Parathyroid adenoma (tissue), 2 donors: ENCODE measurements around the gene HCAR1.
A peak's percentile ranks its signal among the peaks of the same experiment; 100 is the strongest.

Experiments used
- H2AFZ ChIP-seq: fragments of 300-600 bp; sonication (generic); one replicate; pipeline ENCODE4 v1.7.0; 2017; ENCODE audit warnings: antibody characterized with exemption, mild to moderate bottlenecking
- H3K27ac ChIP-seq: fragments of 300-600 bp; sonication (generic); one replicate; pipeline ENCODE4 v1.7.0; 2017
- H3K27me3 ChIP-seq: fragments of 300-600 bp; sonication (generic); one replicate; pipeline ENCODE4 v1.7.0; 2017; ENCODE audit warnings: low read length; ENCODE audit not compliant: control insufficient read depth, insufficient read depth
- H3K36me3 ChIP-seq: fragments of 300-600 bp; sonication (generic); one replicate; pipeline ENCODE4 v1.7.0; 2017; ENCODE audit warnings: low read length; ENCODE audit not compliant: control insufficient read depth, insufficient read depth
- H3K4me1 ChIP-seq: fragments of 300-600 bp; sonication (generic); one replicate; pipeline ENCODE4 v1.7.0; 2017; ENCODE audit warnings: control low read depth
- H3K4me2 ChIP-seq: fragments of 300-600 bp; sonication (generic); one replicate; pipeline ENCODE4 v1.7.0; 2017; ENCODE audit warnings: low read length
- H3K4me3 ChIP-seq: fragments of 300-600 bp; sonication (generic); one replicate; pipeline ENCODE4 v1.7.0; 2017; ENCODE audit warnings: low read depth, low read length
- H3K79me2 ChIP-seq: fragments of 300-600 bp; sonication (generic); one replicate; pipeline ENCODE4 v1.7.0; 2017; ENCODE audit warnings: control low read depth
- H3K9ac ChIP-seq: fragments of 300-600 bp; sonication (generic); one replicate; pipeline ENCODE4 v1.7.0; 2017; ENCODE audit warnings: mild to moderate bottlenecking
- H3K9me3 ChIP-seq: fragments of 300-600 bp; sonication (generic); one replicate; pipeline ENCODE4 v1.7.0; 2017; ENCODE audit warnings: low read length; ENCODE audit not compliant: control insufficient read depth
- CTCF ChIP-seq: fragments of 300-600 bp; sonication (generic); IDR thresholded peaks from one replicate; pipeline ENCODE4 v1.7.0; 2017; ENCODE audit warnings: antibody characterized with exemption, mild to moderate bottlenecking
- donor health status: primary hyperparathyroidism.

The HCAR1 gene

GRCh38 chr12:122691566-122691965 is 39.1 kb downstream of the HCAR1 start:
- H3K36me3 ChIP-seq = no peaks in the 10 kb centered on the region
- no peak overlapping the region for H3K9ac ChIP-seq
- TF ChIP-seq CTCF = no peak
- H3K9me3 ChIP-seq = no peaks in the 10 kb centered on the region
- peaks cover 7% of the 10 kb centered on the region for H3K4me1 ChIP-seq
- no peaks in the 10 kb centered on the region for H3K27me3 ChIP-seq
- H3K79me2 ChIP-seq = no peaks in the 10 kb centered on the region
- H3K4me3 ChIP-seq = no peak overlapping the region
- no peak overlapping the region for H3K4me2 ChIP-seq
- no peak overlapping the region for H3K27ac ChIP-seq
- peak overlapping the region; percentile 61 for H2AFZ ChIP-seq

- Histone ChIP-seq H3K27ac (no peak overlapping the region), H3K4me2 (no peak overlapping the region), H3K4me1 (peaks cover 5% of the 10 kb centered on the region), H3K9me3 (no peaks in the 10 kb centered on the region), H3K27me3 (no peaks in the 10 kb centered on the region), H3K4me3 (no peak overlapping the region), H3K79me2 (no peaks in the 10 kb centered on the region), H3K9ac (no peak overlapping the region), H3K36me3 (no peaks in the 10 kb centered on the region), H2AFZ (no peak overlapping the region)
- no peak for TF ChIP-seq CTCF
Measured at GRCh38 chr12:122688291-122688690, 42.4 kb downstream of the HCAR1 start.

GRCh38 chr12:122687086-122687485 is 43.6 kb downstream of the HCAR1 start:
- TF ChIP-seq CTCF = no peak
- Histone ChIP-seq H2AFZ (no peak overlapping the region), H3K27ac (no peak overlapping the region), H3K27me3 (no peaks in the 10 kb centered on the region), H3K4me2 (no peak overlapping the region), H3K4me1 (peaks cover 6% of the 10 kb centered on the region), H3K79me2 (no peaks in the 10 kb centered on the region), H3K36me3 (no peaks in the 10 kb centered on the region), H3K4me3 (no peak overlapping the region), H3K9ac (no peak overlapping the region), H3K9me3 (no peaks in the 10 kb centered on the region)

GRCh38 chr12:122686538-122686937 is 44.1 kb downstream of the HCAR1 start:
- H3K9me3 ChIP-seq = no peaks in the 10 kb centered on the region
- no peaks in the 10 kb centered on the region for H3K36me3 ChIP-seq
- no peak overlapping the region for H3K27ac ChIP-seq

More at GRCh38 chr12:122686538-122686937, 44.1 kb downstream of the HCAR1 start:
- Histone ChIP-seq H2AFZ (no peak overlapping the region), H3K4me3 (no peak overlapping the region), H3K9ac (no peak overlapping the region), H3K79me2 (no peaks in the 10 kb centered on the region), H3K27me3 (no peaks in the 10 kb centered on the region), H3K4me1 (peaks cover 10% of the 10 kb centered on the region), H3K4me2 (no peak overlapping the region)
- TF ChIP-seq CTCF = no peak
